ENCODE measurements around the gene ING5. TPM values are rescaled to one million over a fixed set of nuclear protein-coding genes. Genes with fewer than 3 reads are reported as not detected.

Gene ING5
- total and polyA plus RNA-seq, 2 donors (not counting 3 experiments of a cell fraction or from before 2014, with no cell fraction given): 24.5 to 33.4 TPM

DNA sequence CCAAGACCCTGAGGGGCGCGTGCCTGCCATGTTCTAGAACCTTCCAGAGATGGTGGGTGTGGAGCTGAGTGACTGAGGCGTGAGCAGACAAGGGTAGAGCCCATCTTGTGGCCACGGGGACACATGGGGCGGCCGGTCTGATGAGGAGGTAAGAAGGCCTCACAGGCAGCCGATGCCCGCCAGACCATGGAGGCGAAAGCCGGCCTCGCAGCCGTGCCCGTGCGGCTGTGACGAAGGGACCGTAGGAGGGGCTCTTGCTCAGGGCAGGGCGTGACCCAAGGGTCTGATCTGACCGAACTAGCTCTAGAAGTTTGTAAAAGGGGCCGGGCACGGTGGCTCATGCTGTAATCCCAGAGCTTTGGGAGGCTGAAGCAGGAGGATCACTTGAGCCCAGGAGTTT lies 52.2 kb downstream of the ING5 start:
- H4K20me1 ChIP-seq (replicated peaks; ENCODE audit: control insufficient read depth, extremely low read depth, insufficient read depth, low read length): no peaks in the 10 kb centered on the region
- no peak overlapping the region for H3K4me2 ChIP-seq (ENCODE audit: insufficient read depth, low read length)
- no peak overlapping the region for H3K9ac ChIP-seq (replicated peaks; ENCODE audit: extremely low read depth, insufficient read depth, low read length)
- POLR2A ChIA-PET: no interaction called here
- TF ChIP-seq FOS (IDR thresholded peaks at IDR 0.05; ENCODE audit: borderline replicate concordance, insufficient read depth, low read length) (no peak), JUN (IDR thresholded peaks at IDR 0.05; ENCODE audit: borderline replicate concordance, insufficient read depth, insufficient read length, low read depth) (no peak), POLR2AphosphoS5 (IDR thresholded peaks at IDR 0.05; ENCODE audit: insufficient read depth, low read depth, low read length) (no peak), MAX (IDR thresholded peaks at IDR 0.05; ENCODE audit: insufficient read depth, insufficient read length) (no peak), POLR2A (IDR thresholded peaks at IDR 0.05; ENCODE audit: low read depth, low read length) (no peak), MYC (IDR thresholded peaks at IDR 0.05; ENCODE audit: low read depth, low read length) (no peak), GATA2 (IDR thresholded peaks at IDR 0.05; ENCODE audit: insufficient read depth, insufficient read length, low read depth, low read length) (no peak), EZH2 (IDR thresholded peaks at IDR 0.05; ENCODE audit: borderline replicate concordance, low read depth, low read length, severe bottlenecking) (no peak)
- TF ChIP-seq, protein P1, sequence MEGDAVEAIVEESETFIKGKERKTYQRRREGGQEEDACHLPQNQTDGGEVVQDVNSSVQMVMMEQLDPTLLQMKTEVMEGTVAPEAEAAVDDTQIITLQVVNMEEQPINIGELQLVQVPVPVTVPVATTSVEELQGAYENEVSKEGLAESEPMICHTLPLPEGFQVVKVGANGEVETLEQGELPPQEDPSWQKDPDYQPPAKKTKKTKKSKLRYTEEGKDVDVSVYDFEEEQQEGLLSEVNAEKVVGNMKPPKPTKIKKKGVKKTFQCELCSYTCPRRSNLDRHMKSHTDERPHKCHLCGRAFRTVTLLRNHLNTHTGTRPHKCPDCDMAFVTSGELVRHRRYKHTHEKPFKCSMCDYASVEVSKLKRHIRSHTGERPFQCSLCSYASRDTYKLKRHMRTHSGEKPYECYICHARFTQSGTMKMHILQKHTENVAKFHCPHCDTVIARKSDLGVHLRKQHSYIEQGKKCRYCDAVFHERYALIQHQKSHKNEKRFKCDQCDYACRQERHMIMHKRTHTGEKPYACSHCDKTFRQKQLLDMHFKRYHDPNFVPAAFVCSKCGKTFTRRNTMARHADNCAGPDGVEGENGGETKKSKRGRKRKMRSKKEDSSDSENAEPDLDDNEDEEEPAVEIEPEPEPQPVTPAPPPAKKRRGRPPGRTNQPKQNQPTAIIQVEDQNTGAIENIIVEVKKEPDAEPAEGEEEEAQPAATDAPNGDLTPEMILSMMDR (IDR thresholded peaks at IDR 0.05; ENCODE audit: extremely low read depth in 1 of 2, insufficient read depth in 1 of 2, low read depth in 1 of 2, low read length in 2 of 2): no peak
- intact Hi-C loops (cut with micrococcal nuclease) (no loop called here), dilution Hi-C loops (cut with MboI; ENCODE audit: extremely low pct_ligation_motif_present, low sequenced_read_pairs) (no loop called here)
- DNase-seq (ENCODE audit: low read depth, low spot score) (no peak), FAIRE-seq (no peak)
- no peak overlapping the region for H3K27ac ChIP-seq (ENCODE audit: insufficient read depth, low read depth, low read length)
- BruUV-seq (replicated peaks): no TSS peak
- no peaks in the 10 kb centered on the region for H3K79me2 ChIP-seq (ENCODE audit: control insufficient read depth, insufficient read depth, low read length)
- no peaks in the 10 kb centered on the region for H3K4me1 ChIP-seq (ENCODE audit: control insufficient read depth, extremely low read depth, insufficient read depth, low read length)
- H3K9me3 ChIP-seq (replicated peaks; ENCODE audit: control insufficient read depth, insufficient read depth, low read length): no peaks in the 10 kb centered on the region
- no peaks in the 10 kb centered on the region for H3K9me1 ChIP-seq (replicated peaks; ENCODE audit: control insufficient read depth, extremely low read depth, insufficient read depth, low read length)
- H2AFZ ChIP-seq (ENCODE audit: low read depth, low read length): no peak overlapping the region
- H3K36me3 ChIP-seq (ENCODE audit: control insufficient read depth in 2 of 2, extremely low read depth in 1 of 2, insufficient read depth in 2 of 2, low read length in 2 of 2): peaks cover 0 to 10% of the 10 kb centered on the region in 2 experiments
- no peaks in the 10 kb centered on the region for H3K27me3 ChIP-seq (ENCODE audit: control insufficient read depth in 2 of 2, insufficient read depth in 2 of 2, low read length in 2 of 2)
- H3K4me3 ChIP-seq (replicated peaks in 1 of 3; ENCODE audit: insufficient read depth in 1 of 3, low read depth in 1 of 3, low read length in 3 of 3): no peak overlapping the region
- CTCF ChIA-PET: no interaction called here

All from endothelial cell of umbilical vein (primary cell).